ENCODE measurements around the gene TTLL11. TPM values are rescaled to one million over a fixed set of nuclear protein-coding genes. Genes with fewer than 3 reads are reported as not detected.

Gene TTLL11
- total RNA-seq, 1 experiment from 2014 or later: 7.0 TPM

- H3K9me2 ChIP-seq (replicated peaks; ENCODE audit: low read length): no peaks in the 10 kb centered on the region
- no peaks in the 10 kb centered on the region for H4K20me1 ChIP-seq (ENCODE audit: low read length)
- H3K9me3 ChIP-seq (ENCODE audit: low read length): no peaks in the 10 kb centered on the region
- ChIA-PET CTCF (no interaction called here), POLR2A (ENCODE audit: unreplicated experiment) (no interaction called here)
- ATAC-seq (no peak), DNase-seq (no peak)
- H3K4me3 ChIP-seq (ENCODE audit: low read length): no peak overlapping the region
- H3K79me2 ChIP-seq (ENCODE audit: low read length): no peaks in the 10 kb centered on the region
- no peak overlapping the region for H2AFZ ChIP-seq (ENCODE audit: low read length)
- no peaks in the 10 kb centered on the region for H3F3A ChIP-seq (ENCODE audit: low read length, unreplicated experiment)
- H3K4me1 ChIP-seq (ENCODE audit: insufficient read depth, low read length): no peaks in the 10 kb centered on the region
- intact Hi-C loops (cut with micrococcal nuclease): no loop called here
- no peaks in the 10 kb centered on the region for H3K36me3 ChIP-seq (ENCODE audit: low read depth, low read length)
- no TSS peak for BruUV-seq (replicated peaks)
- H3K4me2 ChIP-seq (ENCODE audit: low read length): no peak overlapping the region
- no peak overlapping the region for H3K9ac ChIP-seq (ENCODE audit: low read length)
- H3K27ac ChIP-seq (ENCODE audit: low read length): no peak overlapping the region
- TF ChIP-seq EZH2phosphoT487 (IDR thresholded peaks at IDR 0.05; ENCODE audit: borderline replicate concordance, low read length) (no peak), CTCF (conservative IDR thresholded peaks at IDR 0.05; ENCODE audit: low read depth, low read length) (no peak), EZH2 (IDR thresholded peaks at IDR 0.05; ENCODE audit: low read length, unreplicated experiment) (no peak)
- H3K27me3 ChIP-seq (ENCODE audit: low read length): no peaks in the 10 kb centered on the region
These were observed 266.4 kb downstream of the TTLL11 start for GRCh38 chr9:121826711-121827110.

- CTCF ChIA-PET: no interaction called here
- ATAC-seq (no peak), DNase-seq (no peak)
These were observed 267.9 kb downstream of the TTLL11 start for GRCh38 chr9:121825031-121825691.

More at GRCh38 chr9:121825031-121825691, 267.9 kb downstream of the TTLL11 start:
- intact Hi-C loops (cut with micrococcal nuclease): no loop called here
- no peak overlapping the region for H2AFZ ChIP-seq (ENCODE audit: low read length)
- no peaks in the 10 kb centered on the region for H3K27me3 ChIP-seq (ENCODE audit: low read length)
- POLR2A ChIA-PET (ENCODE audit: unreplicated experiment): no interaction called here
- H3F3A ChIP-seq (ENCODE audit: low read length, unreplicated experiment): no peaks in the 10 kb centered on the region
- H3K9me2 ChIP-seq (replicated peaks; ENCODE audit: low read length): no peaks in the 10 kb centered on the region
- no peaks in the 10 kb centered on the region for H3K9me3 ChIP-seq (ENCODE audit: low read length)
- H3K4me2 ChIP-seq (ENCODE audit: low read length): no peak overlapping the region
- H3K36me3 ChIP-seq (ENCODE audit: low read depth, low read length): no peaks in the 10 kb centered on the region
- H3K27ac ChIP-seq (ENCODE audit: low read length): no peak overlapping the region
- H4K20me1 ChIP-seq (ENCODE audit: low read length): no peaks in the 10 kb centered on the region
- no peaks in the 10 kb centered on the region for H3K79me2 ChIP-seq (ENCODE audit: low read length)
- H3K4me1 ChIP-seq (ENCODE audit: insufficient read depth, low read length): no peaks in the 10 kb centered on the region
- H3K9ac ChIP-seq (ENCODE audit: low read length): no peak overlapping the region
- no peak overlapping the region for H3K4me3 ChIP-seq (ENCODE audit: low read length)
- no peak for TF ChIP-seq EZH2 (IDR thresholded peaks at IDR 0.05; ENCODE audit: low read length, unreplicated experiment)
- no peak for TF ChIP-seq CTCF (conservative IDR thresholded peaks at IDR 0.05; ENCODE audit: low read depth, low read length)
- TF ChIP-seq EZH2phosphoT487 (IDR thresholded peaks at IDR 0.05; ENCODE audit: borderline replicate concordance, low read length): no peak
- BruUV-seq (replicated peaks): no TSS peak
